Kidney epithelial cell (primary cell): ENCODE results near the gene KCNMA1. TPM values are rescaled to one million over a fixed set of nuclear protein-coding genes. Genes with fewer than 3 reads are reported as not detected.

ENCODE experiments used
- DNase-seq: peaks from one replicate; pipeline ENCODE4 v3.0.0-alpha.2; 2010; ENCODE audit warnings: low read depth
- H3K27me3 ChIP-seq: 2 replicates; pipeline ENCODE4 v1.6.0; 2011; ENCODE audit warnings: low read length; ENCODE audit not compliant: control insufficient read depth, insufficient read depth
- H3K36me3 ChIP-seq: 2 replicates; pipeline ENCODE4 v1.5.1; 2011; ENCODE audit warnings: low read length; ENCODE audit not compliant: control insufficient read depth, insufficient read depth
- H3K4me3 ChIP-seq: 2 replicates; pipeline ENCODE4 v1.5.1; 2011; ENCODE audit warnings: low read depth, mild to moderate bottlenecking, control low read depth, low read length
- total RNA-seq: library from RNA; depleted of rRNA; stranded (reverse); fragments of >200 nt; gene quantifications from 2 replicates; pipeline ENCODE4 v1.2.3, GENCODE V29; 2015
- TF ChIP-seq, protein P1 (sequence below): IDR thresholded peaks from 2 replicates; pipeline ENCODE4 v1.5.1; 2011; ENCODE audit warnings: mild to moderate bottlenecking, moderate library complexity, low read length, control low read depth, inconsistent platforms; ENCODE audit not compliant: insufficient read depth, poor library complexity, severe bottlenecking

Gene KCNMA1
- total RNA-seq, 1 donor from 2014 or later: 18.9 TPM

DNA sequence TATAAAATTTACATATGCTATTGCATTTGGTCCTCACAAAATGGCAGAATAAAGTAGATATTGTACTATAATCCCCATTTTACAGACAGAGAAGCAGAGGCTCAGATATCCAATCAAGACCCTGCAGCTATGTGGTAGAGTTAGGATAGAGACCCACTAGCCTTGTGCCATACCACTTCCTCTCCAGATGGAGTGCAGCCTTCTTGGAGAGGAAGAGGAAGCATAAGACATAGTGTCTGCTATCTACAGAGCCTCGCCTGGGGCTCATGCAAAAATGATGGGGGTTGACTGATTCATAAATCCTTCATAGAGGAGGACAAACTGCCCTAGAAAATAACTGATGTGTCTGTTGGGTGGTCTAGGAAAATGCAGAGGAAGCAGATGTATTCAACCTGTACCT is 447.3 kb downstream of the KCNMA1 start:
- TF ChIP-seq, protein P1, sequence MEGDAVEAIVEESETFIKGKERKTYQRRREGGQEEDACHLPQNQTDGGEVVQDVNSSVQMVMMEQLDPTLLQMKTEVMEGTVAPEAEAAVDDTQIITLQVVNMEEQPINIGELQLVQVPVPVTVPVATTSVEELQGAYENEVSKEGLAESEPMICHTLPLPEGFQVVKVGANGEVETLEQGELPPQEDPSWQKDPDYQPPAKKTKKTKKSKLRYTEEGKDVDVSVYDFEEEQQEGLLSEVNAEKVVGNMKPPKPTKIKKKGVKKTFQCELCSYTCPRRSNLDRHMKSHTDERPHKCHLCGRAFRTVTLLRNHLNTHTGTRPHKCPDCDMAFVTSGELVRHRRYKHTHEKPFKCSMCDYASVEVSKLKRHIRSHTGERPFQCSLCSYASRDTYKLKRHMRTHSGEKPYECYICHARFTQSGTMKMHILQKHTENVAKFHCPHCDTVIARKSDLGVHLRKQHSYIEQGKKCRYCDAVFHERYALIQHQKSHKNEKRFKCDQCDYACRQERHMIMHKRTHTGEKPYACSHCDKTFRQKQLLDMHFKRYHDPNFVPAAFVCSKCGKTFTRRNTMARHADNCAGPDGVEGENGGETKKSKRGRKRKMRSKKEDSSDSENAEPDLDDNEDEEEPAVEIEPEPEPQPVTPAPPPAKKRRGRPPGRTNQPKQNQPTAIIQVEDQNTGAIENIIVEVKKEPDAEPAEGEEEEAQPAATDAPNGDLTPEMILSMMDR: no peak
- no peak for DNase-seq
- no peaks in the 10 kb centered on the region for H3K36me3 ChIP-seq
- H3K27me3 ChIP-seq: no peaks in the 10 kb centered on the region
- H3K4me3 ChIP-seq: no peak overlapping the region

DNA sequence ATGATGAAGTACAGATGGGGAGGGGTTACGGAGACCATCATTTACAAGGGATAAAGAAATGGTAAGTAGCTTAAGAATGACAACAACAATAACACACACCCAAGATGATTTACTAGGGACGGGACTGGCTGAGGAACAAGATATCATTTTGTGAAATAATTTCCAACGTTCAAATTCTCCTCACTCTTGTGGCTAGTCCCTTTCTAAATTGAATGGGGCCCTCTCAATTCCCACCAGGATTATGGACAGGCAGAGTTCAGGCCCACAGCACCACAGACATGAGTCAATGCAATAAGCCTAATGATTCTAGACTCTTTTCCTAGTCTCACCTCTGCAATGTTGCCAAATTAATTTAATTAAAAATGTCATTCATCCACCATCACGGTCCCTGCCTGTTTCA is 448.1 kb downstream of the KCNMA1 start:
- no peaks in the 10 kb centered on the region for H3K36me3 ChIP-seq
- TF ChIP-seq, protein P1: no peak
- H3K27me3 ChIP-seq: no peaks in the 10 kb centered on the region
- H3K4me3 ChIP-seq: no peak overlapping the region
- DNase-seq: no peak

DNA sequence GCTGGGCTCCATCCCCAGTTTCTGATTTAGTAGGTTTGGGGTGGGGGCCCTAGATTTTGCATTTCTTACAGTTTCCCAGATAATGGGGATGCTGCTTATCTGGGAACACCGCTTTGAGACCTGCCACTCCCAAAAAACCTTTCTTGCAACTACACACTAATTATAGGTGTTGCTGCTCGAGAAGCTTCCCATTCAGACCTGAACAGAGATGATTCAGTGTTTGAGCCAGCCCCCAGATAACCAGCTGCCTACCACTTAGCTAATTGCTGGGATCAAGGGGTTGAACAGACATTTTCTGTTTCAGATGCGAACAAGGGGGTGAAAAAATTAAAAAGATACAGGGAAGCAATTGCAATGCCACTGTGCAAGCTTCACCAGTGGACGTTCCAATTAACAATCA is 448.5 kb downstream of the KCNMA1 start:
- H3K27me3 ChIP-seq: no peaks in the 10 kb centered on the region
- H3K4me3 ChIP-seq: no peak overlapping the region
- no peaks in the 10 kb centered on the region for H3K36me3 ChIP-seq
- DNase-seq: no peak
- TF ChIP-seq, protein P1: no peak

DNA sequence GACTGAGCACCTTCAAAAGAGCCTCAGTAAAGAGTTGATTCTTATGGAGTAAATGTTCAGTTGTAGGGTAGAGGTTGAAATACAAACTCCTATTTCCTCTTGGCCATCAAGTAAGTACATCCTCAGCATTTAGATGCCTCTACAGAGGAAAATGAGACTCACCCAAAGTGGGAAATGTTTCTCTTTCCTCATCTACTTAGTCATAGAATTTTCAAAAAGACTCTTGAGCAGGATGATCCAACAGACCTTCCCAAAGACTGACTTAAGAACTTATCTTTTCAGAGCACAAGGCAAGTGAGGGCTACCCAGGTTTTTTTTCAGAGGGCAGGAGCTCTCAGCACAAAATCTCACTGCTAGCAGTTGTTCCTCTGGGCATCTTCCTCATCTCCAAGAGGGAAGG is 449.1 kb downstream of the KCNMA1 start:
- H3K36me3 ChIP-seq: no peaks in the 10 kb centered on the region
- no peak overlapping the region for H3K4me3 ChIP-seq
- no peak for DNase-seq
- H3K27me3 ChIP-seq: no peaks in the 10 kb centered on the region
- TF ChIP-seq, protein P1: no peak

DNA sequence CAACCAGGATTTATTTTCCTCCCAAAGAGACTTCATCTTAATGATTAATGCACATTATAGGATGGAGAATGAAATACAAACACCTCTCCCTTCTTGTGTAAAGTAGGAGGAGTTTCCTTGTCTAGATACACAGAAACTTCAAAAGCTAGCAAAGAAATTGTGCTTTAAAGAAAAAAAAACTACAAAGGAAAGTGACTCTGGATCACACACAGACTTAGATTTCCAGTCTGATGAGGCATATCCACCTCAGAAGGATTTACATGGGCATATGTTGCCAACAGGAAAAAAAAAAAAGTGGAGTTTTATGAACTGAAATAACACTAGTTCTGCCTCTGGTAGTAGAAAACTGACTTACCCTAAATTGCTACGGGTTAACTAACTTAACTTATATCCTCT is 449.6 kb downstream of the KCNMA1 start:
- TF ChIP-seq, protein P1: no peak
- no peak overlapping the region for H3K4me3 ChIP-seq
- no peak for DNase-seq
- H3K27me3 ChIP-seq: no peaks in the 10 kb centered on the region
- H3K36me3 ChIP-seq: no peaks in the 10 kb centered on the region

DNA sequence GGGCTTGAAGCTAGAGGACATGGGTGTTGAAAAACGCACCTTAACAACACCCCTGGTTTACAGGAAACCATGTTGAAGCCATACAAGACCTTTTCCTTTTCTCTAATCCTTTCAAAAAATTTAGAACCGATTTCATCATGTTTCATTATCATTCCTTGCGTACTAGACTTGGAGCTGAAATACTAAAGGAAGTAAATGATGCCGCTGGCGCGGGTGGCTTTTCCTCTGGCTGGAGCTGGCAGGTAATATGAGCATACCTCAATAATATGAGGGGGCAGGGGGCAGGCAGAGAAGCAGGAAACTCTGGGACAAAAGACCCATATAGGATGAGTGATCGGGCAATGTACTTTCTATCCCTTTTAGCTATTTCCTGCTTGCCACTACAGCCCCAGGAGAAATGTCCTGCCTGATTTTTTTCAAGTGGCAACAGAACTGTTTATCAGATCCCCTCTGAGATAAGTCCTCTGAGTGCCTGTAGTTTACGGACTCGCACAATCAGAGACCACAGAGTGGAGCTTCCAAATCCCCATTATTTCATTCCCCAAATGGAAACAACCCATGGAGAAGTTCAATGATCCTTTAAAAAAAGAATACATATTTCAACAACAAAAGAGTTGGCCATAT is 450.1 kb downstream of the KCNMA1 start:
- no peak for DNase-seq
- H3K4me3 ChIP-seq: no peak overlapping the region
- no peaks in the 10 kb centered on the region for H3K36me3 ChIP-seq
- TF ChIP-seq, protein P1: no peak
- H3K27me3 ChIP-seq: no peaks in the 10 kb centered on the region
